K562 (cell line): Measurements from ENCODE around the gene CSNK2A1. TPM values are rescaled to one million over a fixed set of nuclear protein-coding genes. Genes with fewer than 3 reads are reported as not detected.

ENCODE experiments used
- ATAC-seq: fragments of 200-7000 bp; cut with Tn5 transposase; 3 replicates; pipeline ENCODE4 v1.9.1; 2020; ENCODE audit warnings: moderate library complexity
- BruUV-seq: library from RNA; stranded (reverse); fragments of 400-500 nt; replicated peaks from 2 replicates; lab custom pipeline; 2021; lab: Mats Ljungman, UMichigan
- CTCF ChIA-PET: fragments of 300-600 bp; formaldehyde crosslinking; extraction: SDS; loops from one replicate; lab custom pipeline; 2021; ENCODE audit warnings: low intra/inter-chr PET ratio; lab: Yijun Ruan, JAX
- POLR2A ChIA-PET: fragments of 300-600, 350-650 bp; sonication (Branson Sonifier 250); formaldehyde crosslinking; extraction: SDS; loops from one replicate; lab custom pipeline; 2021; ENCODE audit warnings: antibody characterized with exemption, inconsistent platforms; lab: Yijun Ruan, JAX
- DNase-seq, 4 experiments: peaks; one replicate each; pipeline versions ENCODE4 v3.0.0 to v3.0.0-alpha.2; 2011 to 2018; ENCODE audit warnings: low spot score in 3 of 4, mixed read lengths in 3 of 4; ENCODE audit errors: extremely low read depth in 1 of 4
- FAIRE-seq: peaks from 2 replicates; lab custom pipeline; 2011; peaks lifted over from hg19 to GRCh38; lab: Jason Lieb, UNC
- H2AFZ ChIP-seq: 2 replicates; pipeline ENCODE4 v1.6.0; 2011; ENCODE audit warnings: low read depth, low read length, control low read depth, inconsistent platforms
- H3K27ac ChIP-seq: fragments of 200-600 bp; 3 replicates; pipeline ENCODE4 v1.8.0; 2011; ENCODE audit warnings: low read depth, mild to moderate bottlenecking, control low read depth, inconsistent platforms, low read length, moderate library complexity, mixed read lengths; ENCODE audit errors: extremely low read depth
- H3K27me3 ChIP-seq, 2 experiments: fragments of 300-600 bp in 1 of 2; 2 replicates in 1 of 2; 3 replicates in 1 of 2; pipeline versions ENCODE4 v1.6.0 to v1.8.0; 2011; ENCODE audit warnings: inconsistent platforms in 2 of 2, low read length in 2 of 2, mild to moderate bottlenecking in 1 of 2, mixed read lengths in 1 of 2, moderate library complexity in 1 of 2; ENCODE audit not compliant: control insufficient read depth in 2 of 2, insufficient read depth in 2 of 2
- H3K36me3 ChIP-seq: fragments of 300-600 bp; 3 replicates; pipeline ENCODE4 v1.8.0; 2011; ENCODE audit warnings: mild to moderate bottlenecking, low read length, inconsistent platforms; ENCODE audit not compliant: control insufficient read depth, insufficient read depth
- H3K4me1 ChIP-seq, 2 experiments: fragments of 200-600 bp in 1 of 2; replicated peaks in 1 of 2; 2 replicates in 1 of 2; 3 replicates in 1 of 2; pipeline versions ENCODE4 v1.5.1 to v1.8.0; 2011; ENCODE audit warnings: inconsistent platforms in 2 of 2, low read length in 2 of 2, mild to moderate bottlenecking in 1 of 2, mixed read lengths in 1 of 2, moderate library complexity in 1 of 2; ENCODE audit not compliant: control insufficient read depth in 2 of 2, insufficient read depth in 2 of 2
- H3K4me2 ChIP-seq: 2 replicates; pipeline ENCODE4 v1.6.1; 2011; ENCODE audit warnings: low read length, control low read depth, inconsistent platforms, mixed read lengths; ENCODE audit not compliant: insufficient read depth
- H3K4me3 ChIP-seq: fragments of 200-600 bp; sonication (generic), shearing (Covaris generic); 2 replicates; pipeline ENCODE4 v1.5.1; 2016; ENCODE audit warnings: control low read depth, inconsistent platforms
- H3K79me2 ChIP-seq: fragments of 200-600 bp; 3 replicates; pipeline ENCODE4 v1.8.0; 2011; ENCODE audit warnings: low read length, inconsistent platforms; ENCODE audit not compliant: control insufficient read depth, insufficient read depth
- H3K9ac ChIP-seq, 2 experiments: 2 replicates each; pipeline versions ENCODE4 v1.6.0 to v1.6.1; 2011; ENCODE audit warnings: low read depth in 2 of 2, low read length in 2 of 2, control low read depth in 1 of 2, inconsistent platforms in 1 of 2, mild to moderate bottlenecking in 1 of 2, mixed read lengths in 1 of 2; ENCODE audit not compliant: insufficient read depth in 1 of 2
- H3K9me1 ChIP-seq: one replicate; pipeline ENCODE4 v1.6.0; 2011; ENCODE audit warnings: inconsistent platforms, mild to moderate bottlenecking, low read length, moderate library complexity; ENCODE audit not compliant: control insufficient read depth, insufficient read depth
- H3K9me3 ChIP-seq: replicated peaks from 2 replicates; pipeline ENCODE4 v1.5.1; 2011; ENCODE audit warnings: low read depth, low read length, inconsistent platforms; ENCODE audit not compliant: control insufficient read depth, insufficient read depth
- H4K20me1 ChIP-seq: replicated peaks from 2 replicates; pipeline ENCODE4 v1.6.1; 2011; ENCODE audit warnings: low read length, inconsistent platforms, mixed read lengths; ENCODE audit not compliant: control insufficient read depth, insufficient read depth
- BRD4 ChIP-seq: fragments of 200-600 bp; sonication (generic); IDR thresholded peaks from 2 replicates; pipeline ENCODE4 v1.6.1; 2017; ENCODE audit warnings: inconsistent platforms
- BRF1 ChIP-seq: IDR thresholded peaks from 3 replicates; pipeline ENCODE4 v1.6.1; 2011; ENCODE audit warnings: borderline replicate concordance, mild to moderate bottlenecking; ENCODE audit not compliant: insufficient read length; ENCODE audit errors: extremely low read depth
- KDM5B ChIP-seq: fragments of 200-600 bp; sonication (generic); IDR thresholded peaks from 2 replicates; pipeline ENCODE4 v1.6.1; 2012; ENCODE audit warnings: low read depth, mild to moderate bottlenecking, moderate library complexity, low read length, control low read depth, inconsistent platforms; ENCODE audit not compliant: insufficient replicate concordance
- L3MBTL2 ChIP-seq: fragments of 450-650 bp; IDR thresholded peaks from 2 replicates; pipeline ENCODE4 v1.6.1; 2016; ENCODE audit warnings: mild to moderate bottlenecking, moderate library complexity
- MYNN ChIP-seq, 2 experiments: sonication (generic); formaldehyde crosslinking in 1 of 2; IDR thresholded peaks; 2 replicates each; pipeline versions ENCODE4 v1.5.0 to v1.6.1; 2016 to 2020; ENCODE audit warnings: antibody characterized with exemption in 1 of 2, missing genetic modification reagents in 1 of 2
- TCF7L2 ChIP-seq: fragments of 150-350 bp; IDR thresholded peaks from 2 replicates; pipeline ENCODE4 v1.6.1; 2016; ENCODE audit warnings: low read depth, mild to moderate bottlenecking, low read length, moderate library complexity
- WGBS: fragments of 100-300 bp; shearing (Covaris generic); methylation state at CpG from one replicate; pipeline ENCODE4 v1.1.6; 2016; ENCODE audit warnings: low coverage, mixed read lengths; ENCODE audit not compliant: insufficient coverage; ENCODE audit errors: missing lambda C conversion rate; 5-methylcytosine and 5-hydroxymethylcytosine counted together
- in situ Hi-C: fragments of 300-500 bp; cut with MboI; formaldehyde crosslinking; loops from 4 replicates; pipeline ENCODE4 v1.15.0; 2018; ENCODE audit warnings: inconsistent platforms, mixed read lengths
- intact Hi-C: fragments of 100-400 bp; cut with micrococcal nuclease; formaldehyde crosslinking; loops from 2 replicates; pipeline ENCODE4 v1.14.2; 2022
- polyA plus RNA-seq, 8 experiments: library from polyadenylated mRNA; depleted of rRNA in 4 of 8; stranded (reverse) in 5 of 8; unstranded in 3 of 8; fragments of >200 nt; fragmentation: Nextera tagmentation in 2 of 8; fragmentation: Illumina TruSeq in 1 of 8; extraction: Ambion mirVana in 2 of 8; extraction: Trizol in 1 of 8; gene quantifications; 2 replicates each; pipeline versions ENCODE4 v1.2.1 to v1.2.3, GENCODE V29; 2011 to 2014; ENCODE audit warnings: inconsistent platforms in 1 of 8, missing spikeins in 1 of 8
- total RNA-seq, 7 experiments: library from RNA; depleted of rRNA in 6 of 7; stranded (reverse); fragments of >200 nt in 6 of 7; fragmentation: Illumina TruSeq in 2 of 7; extraction: Trizol in 2 of 7; gene quantifications; 2 replicates each; pipeline versions ENCODE4 v1.2.1 to v1.2.3, GENCODE V29; 2011 to 2021; ENCODE audit warnings: low replicate concordance in 1 of 7
- TF ChIP-seq, protein P1 (sequence below): fragments of 450-650 bp; IDR thresholded peaks from 2 replicates; pipeline ENCODE4 v1.6.1; 2017; ENCODE audit warnings: antibody characterized with exemption, mild to moderate bottlenecking
- TF ChIP-seq, protein P2 (sequence below), 2 experiments: fragments of 450-650 bp; conservative IDR thresholded peaks; 2 replicates each; pipeline ENCODE4 v1.6.1; 2017; ENCODE audit warnings: mild to moderate bottlenecking in 2 of 2, moderate library complexity in 2 of 2
- TF ChIP-seq, protein P3 (sequence below): fragments of 200-400 bp; formaldehyde crosslinking; IDR thresholded peaks from 2 replicates; pipeline ENCODE4 v1.6.1; 2017; ENCODE audit warnings: mild to moderate bottlenecking, low read depth, low read length, moderate library complexity
- TF ChIP-seq, protein P4 (sequence below): IDR thresholded peaks from 2 replicates; pipeline ENCODE4 v1.6.1; 2016; ENCODE audit warnings: missing genetic modification characterization, missing compliant biosample characterization

CSNK2A1 gene
- total and polyA plus RNA-seq, 9 of the 15 experiments (the other 6 are each of a cell fraction or from before 2014, with no cell fraction given): 71.0 to 251 (median 103) TPM

DNA sequence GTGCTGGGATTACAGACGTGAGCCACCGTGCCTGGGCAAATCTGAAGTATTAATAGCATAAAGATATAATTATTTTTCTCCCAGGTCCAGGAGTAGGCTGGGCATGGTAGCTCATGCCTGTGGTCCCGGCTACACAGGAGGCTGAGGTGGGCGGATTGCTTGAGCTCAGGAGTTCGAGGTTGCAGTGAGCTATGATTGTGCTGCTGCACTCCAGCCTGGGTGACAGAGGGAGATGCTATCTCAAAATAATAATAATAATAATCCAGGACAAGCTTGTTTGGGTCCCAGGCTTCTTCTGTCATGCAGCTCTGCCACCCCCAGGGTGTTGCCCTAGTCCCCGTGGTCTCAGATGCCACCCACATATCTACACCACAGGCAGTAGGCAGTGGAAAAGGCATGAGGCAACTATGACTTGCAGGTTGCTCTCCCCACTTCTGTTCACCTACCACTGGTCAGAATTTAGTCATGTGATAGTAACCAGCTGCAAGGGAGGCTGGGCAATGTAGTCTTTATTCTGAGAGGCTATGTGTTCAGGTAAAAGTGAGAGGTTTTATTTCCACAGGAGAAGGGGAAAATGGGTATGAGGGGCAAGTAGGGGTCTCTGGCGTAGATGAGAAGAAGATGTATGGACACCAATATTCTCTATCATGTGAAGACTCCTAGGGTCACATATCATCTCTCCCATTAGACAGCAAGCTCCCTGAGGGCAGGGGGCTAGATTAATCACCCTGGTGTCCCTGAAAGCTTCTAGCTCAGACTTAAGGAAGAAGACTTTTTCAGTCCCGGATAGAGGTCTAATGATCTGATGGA is 40.8 kb upstream of the CSNK2A1 start:
- WGBS: 48% methylated on average over 5 of the region's 8 CpGs
- Histone ChIP-seq H3K4me1 (peaks cover 0 to 8% of the 10 kb centered on the region in 2 experiments; a peak in 2 of 5 replicates), H3K36me3 (no peaks in the 10 kb centered on the region), H2AFZ (peak overlapping the region; percentile 74), H3K27ac (no peak overlapping the region), H3K9me1 (no peaks in the 10 kb centered on the region), H3K27me3 (no peaks in the 10 kb centered on the region), H3K9ac (no peak overlapping the region), H3K79me2 (no peaks in the 10 kb centered on the region), H3K9me3 (no peaks in the 10 kb centered on the region; the same call in 1 of the 2 replicates), H3K4me2 (no peak overlapping the region), H3K4me3 (no peak overlapping the region), H4K20me1 (no peaks in the 10 kb centered on the region)
- DNase-seq: peak in 3 of 4 experiments; percentile 28 to 51 (median 30)
- ATAC-seq: peak; percentile 94
- ChIA-PET POLR2A (interaction anchor here (0.6 to 1.2 kb wide), 2 partner anchors 34 to 884 kb away, joined by 3 read pairs; no protein-coding TSS in a partner anchor), CTCF (no interaction called here)
- no TSS peak for BruUV-seq
- FAIRE-seq: peak; percentile 78
- intact Hi-C loops (no loop called here), in situ Hi-C loops (no loop called here)
- TF ChIP-seq, protein P1, sequence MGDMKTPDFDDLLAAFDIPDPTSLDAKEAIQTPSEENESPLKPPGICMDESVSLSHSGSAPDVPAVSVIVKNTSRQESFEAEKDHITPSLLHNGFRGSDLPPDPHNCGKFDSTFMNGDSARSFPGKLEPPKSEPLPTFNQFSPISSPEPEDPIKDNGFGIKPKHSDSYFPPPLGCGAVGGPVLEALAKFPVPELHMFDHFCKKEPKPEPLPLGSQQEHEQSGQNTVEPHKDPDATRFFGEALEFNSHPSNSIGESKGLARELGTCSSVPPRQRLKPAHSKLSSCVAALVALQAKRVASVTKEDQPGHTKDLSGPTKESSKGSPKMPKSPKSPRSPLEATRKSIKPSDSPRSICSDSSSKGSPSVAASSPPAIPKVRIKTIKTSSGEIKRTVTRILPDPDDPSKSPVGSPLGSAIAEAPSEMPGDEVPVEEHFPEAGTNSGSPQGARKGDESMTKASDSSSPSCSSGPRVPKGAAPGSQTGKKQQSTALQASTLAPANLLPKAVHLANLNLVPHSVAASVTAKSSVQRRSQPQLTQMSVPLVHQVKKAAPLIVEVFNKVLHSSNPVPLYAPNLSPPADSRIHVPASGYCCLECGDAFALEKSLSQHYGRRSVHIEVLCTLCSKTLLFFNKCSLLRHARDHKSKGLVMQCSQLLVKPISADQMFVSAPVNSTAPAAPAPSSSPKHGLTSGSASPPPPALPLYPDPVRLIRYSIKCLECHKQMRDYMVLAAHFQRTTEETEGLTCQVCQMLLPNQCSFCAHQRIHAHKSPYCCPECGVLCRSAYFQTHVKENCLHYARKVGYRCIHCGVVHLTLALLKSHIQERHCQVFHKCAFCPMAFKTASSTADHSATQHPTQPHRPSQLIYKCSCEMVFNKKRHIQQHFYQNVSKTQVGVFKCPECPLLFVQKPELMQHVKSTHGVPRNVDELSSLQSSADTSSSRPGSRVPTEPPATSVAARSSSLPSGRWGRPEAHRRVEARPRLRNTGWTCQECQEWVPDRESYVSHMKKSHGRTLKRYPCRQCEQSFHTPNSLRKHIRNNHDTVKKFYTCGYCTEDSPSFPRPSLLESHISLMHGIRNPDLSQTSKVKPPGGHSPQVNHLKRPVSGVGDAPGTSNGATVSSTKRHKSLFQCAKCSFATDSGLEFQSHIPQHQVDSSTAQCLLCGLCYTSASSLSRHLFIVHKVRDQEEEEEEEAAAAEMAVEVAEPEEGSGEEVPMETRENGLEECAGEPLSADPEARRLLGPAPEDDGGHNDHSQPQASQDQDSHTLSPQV: peak; percentile 68; the same call in 1 of the 2 replicates
- TF ChIP-seq BRF1: no peak
- TF ChIP-seq L3MBTL2: peak; percentile 93
- TF ChIP-seq, protein P2, sequence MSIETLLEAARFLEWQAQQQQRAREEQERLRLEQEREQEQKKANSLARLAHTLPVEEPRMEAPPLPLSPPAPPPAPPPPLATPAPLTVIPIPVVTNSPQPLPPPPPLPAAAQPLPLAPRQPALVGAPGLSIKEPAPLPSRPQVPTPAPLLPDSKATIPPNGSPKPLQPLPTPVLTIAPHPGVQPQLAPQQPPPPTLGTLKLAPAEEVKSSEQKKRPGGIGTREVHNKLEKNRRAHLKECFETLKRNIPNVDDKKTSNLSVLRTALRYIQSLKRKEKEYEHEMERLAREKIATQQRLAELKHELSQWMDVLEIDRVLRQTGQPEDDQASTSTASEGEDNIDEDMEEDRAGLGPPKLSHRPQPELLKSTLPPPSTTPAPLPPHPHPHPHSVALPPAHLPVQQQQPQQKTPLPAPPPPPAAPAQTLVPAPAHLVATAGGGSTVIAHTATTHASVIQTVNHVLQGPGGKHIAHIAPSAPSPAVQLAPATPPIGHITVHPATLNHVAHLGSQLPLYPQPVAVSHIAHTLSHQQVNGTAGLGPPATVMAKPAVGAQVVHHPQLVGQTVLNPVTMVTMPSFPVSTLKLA (conservative IDR thresholded peaks at IDR 0.05): no peak
- TF ChIP-seq, protein P3, sequence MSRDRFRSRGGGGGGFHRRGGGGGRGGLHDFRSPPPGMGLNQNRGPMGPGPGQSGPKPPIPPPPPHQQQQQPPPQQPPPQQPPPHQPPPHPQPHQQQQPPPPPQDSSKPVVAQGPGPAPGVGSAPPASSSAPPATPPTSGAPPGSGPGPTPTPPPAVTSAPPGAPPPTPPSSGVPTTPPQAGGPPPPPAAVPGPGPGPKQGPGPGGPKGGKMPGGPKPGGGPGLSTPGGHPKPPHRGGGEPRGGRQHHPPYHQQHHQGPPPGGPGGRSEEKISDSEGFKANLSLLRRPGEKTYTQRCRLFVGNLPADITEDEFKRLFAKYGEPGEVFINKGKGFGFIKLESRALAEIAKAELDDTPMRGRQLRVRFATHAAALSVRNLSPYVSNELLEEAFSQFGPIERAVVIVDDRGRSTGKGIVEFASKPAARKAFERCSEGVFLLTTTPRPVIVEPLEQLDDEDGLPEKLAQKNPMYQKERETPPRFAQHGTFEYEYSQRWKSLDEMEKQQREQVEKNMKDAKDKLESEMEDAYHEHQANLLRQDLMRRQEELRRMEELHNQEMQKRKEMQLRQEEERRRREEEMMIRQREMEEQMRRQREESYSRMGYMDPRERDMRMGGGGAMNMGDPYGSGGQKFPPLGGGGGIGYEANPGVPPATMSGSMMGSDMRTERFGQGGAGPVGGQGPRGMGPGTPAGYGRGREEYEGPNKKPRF: no peak
- no peak for TF ChIP-seq KDM5B
- no peak for TF ChIP-seq MYNN (IDR thresholded peaks at IDR 0.05)
- no peak for TF ChIP-seq MYNN (CRISPR knock-in tag; IDR thresholded peaks at IDR 0.05)
- TF ChIP-seq TCF7L2: no peak
- no peak for TF ChIP-seq BRD4
- TF ChIP-seq, protein P4, sequence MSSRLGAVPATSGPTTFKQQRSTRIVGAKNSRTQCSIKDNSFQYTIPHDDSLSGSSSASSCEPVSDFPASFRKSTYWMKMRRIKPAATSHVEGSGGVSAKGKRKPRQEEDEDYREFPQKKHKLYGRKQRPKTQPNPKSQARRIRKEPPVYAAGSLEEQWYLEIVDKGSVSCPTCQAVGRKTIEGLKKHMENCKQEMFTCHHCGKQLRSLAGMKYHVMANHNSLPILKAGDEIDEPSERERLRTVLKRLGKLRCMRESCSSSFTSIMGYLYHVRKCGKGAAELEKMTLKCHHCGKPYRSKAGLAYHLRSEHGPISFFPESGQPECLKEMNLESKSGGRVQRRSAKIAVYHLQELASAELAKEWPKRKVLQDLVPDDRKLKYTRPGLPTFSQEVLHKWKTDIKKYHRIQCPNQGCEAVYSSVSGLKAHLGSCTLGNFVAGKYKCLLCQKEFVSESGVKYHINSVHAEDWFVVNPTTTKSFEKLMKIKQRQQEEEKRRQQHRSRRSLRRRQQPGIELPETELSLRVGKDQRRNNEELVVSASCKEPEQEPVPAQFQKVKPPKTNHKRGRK (tag): no peak
